A673 (cell line): ENCODE measurements around the gene USP21. TPM values are rescaled to one million over a fixed set of nuclear protein-coding genes. Genes with fewer than 3 reads are reported as not detected.

Experiments
- BruUV-seq: library from RNA; stranded (reverse); fragments of 400-500 nt; replicated peaks from 2 replicates; lab custom pipeline; 2021; lab: Mats Ljungman, UMichigan
- CTCF ChIA-PET: fragments of 300-600 bp; sonication (Branson Sonifier 250); formaldehyde crosslinking; loops from one replicate; lab custom pipeline; 2022; ENCODE audit warnings: antibody characterized with exemption; lab: Charles Lee
- POLR2A ChIA-PET: fragments of 300-600 bp; sonication (Branson Sonifier 250); formaldehyde crosslinking; loops from one replicate; lab custom pipeline; 2022; ENCODE audit warnings: antibody characterized with exemption; ENCODE audit not compliant: low non-redundant PET; lab: Charles Lee
- DNase-seq: peaks from one replicate; pipeline ENCODE4 v3.0.0-alpha.2; 2015; ENCODE audit warnings: low spot score
- H3K27ac ChIP-seq: fragments of 200-600 bp; sonication (generic); 2 replicates; pipeline ENCODE4 v1.5.1; 2016; ENCODE audit warnings: mixed run types, low read depth, mild to moderate bottlenecking, mixed read lengths, antibody characterized with exemption, low read length; ENCODE audit not compliant: poor library complexity, severe bottlenecking
- H3K27me3 ChIP-seq: fragments of 200-600 bp; sonication (generic); replicated peaks from 2 replicates; pipeline ENCODE4 v1.6.1; 2017; ENCODE audit warnings: mixed run types, low read depth, mild to moderate bottlenecking, mixed read lengths, antibody characterized with exemption, low read length; ENCODE audit not compliant: insufficient read depth, poor library complexity
- H3K36me3 ChIP-seq: fragments of 200-600 bp; sonication (generic); 2 replicates; pipeline ENCODE4 v1.6.1; 2016; ENCODE audit warnings: mixed run types, mild to moderate bottlenecking, mixed read lengths, antibody characterized with exemption, low read length; ENCODE audit not compliant: insufficient read depth, poor library complexity, severe bottlenecking
- H3K4me1 ChIP-seq: fragments of 200-600 bp; sonication (generic); 2 replicates; pipeline ENCODE4 v1.6.1; 2017; ENCODE audit warnings: mixed run types, mild to moderate bottlenecking, mixed read lengths, antibody characterized with exemption, low read length; ENCODE audit not compliant: insufficient read depth, poor library complexity, severe bottlenecking
- H3K4me3 ChIP-seq: fragments of 200-600 bp; sonication (generic); 2 replicates; pipeline ENCODE4 v1.5.1; 2016; ENCODE audit warnings: low read depth, mixed run types, mild to moderate bottlenecking, mixed read lengths, low read length; ENCODE audit not compliant: poor library complexity, severe bottlenecking
- H3K9me3 ChIP-seq: fragments of 200-600 bp; sonication (generic); 2 replicates; pipeline ENCODE4 v1.6.1; 2016; ENCODE audit warnings: mixed run types, low read depth, mild to moderate bottlenecking, mixed read lengths, antibody characterized with exemption, low read length; ENCODE audit not compliant: poor library complexity, severe bottlenecking
- CTCF ChIP-seq: fragments of 300-800, 200-600 bp; sonication (generic); conservative IDR thresholded peaks from 2 replicates; pipeline ENCODE4 v1.5.1; 2017; ENCODE audit warnings: low read depth, mild to moderate bottlenecking, antibody characterized with exemption, low read length, moderate library complexity, mixed read lengths
- EZH2 ChIP-seq: fragments of 200-600 bp; sonication (generic); IDR thresholded peaks from 2 replicates; pipeline ENCODE4 v1.6.1; 2017; ENCODE audit warnings: borderline replicate concordance, low read depth, mild to moderate bottlenecking, mixed read lengths, antibody characterized with exemption, low read length; ENCODE audit not compliant: poor library complexity, severe bottlenecking
- intact Hi-C: fragments of 100-400 bp; cut with micrococcal nuclease; formaldehyde crosslinking; loops from one replicate; pipeline ENCODE4 v1.10.0; 2022; ENCODE audit not compliant: unreplicated experiment
- total RNA-seq: library from RNA; stranded (reverse); gene quantifications from 2 replicates; pipeline ENCODE4 v1.2.3, GENCODE V29; 2021

USP21 gene
- total RNA-seq, 1 experiment from 2014 or later = 46.2 TPM

- POLR2A ChIA-PET = no interaction called here
- H3K36me3 ChIP-seq = no peaks in the 10 kb centered on the region
- CTCF ChIA-PET = no interaction called here
Observed at GRCh38 chr1:161138431-161138830, 20.9 kb upstream of the USP21 start.

GRCh38 chr1:161139766-161140165, 19.5 kb upstream of the USP21 start:
- intact Hi-C loops = loop anchor here (2.0 to 5.0 kb wide), 2 partner anchors 143 to 412 kb away; no protein-coding TSS in a partner anchor
- no peak overlapping the region for H3K27ac ChIP-seq
- no peaks in the 10 kb centered on the region for H3K36me3 ChIP-seq
- peak; percentile 67 for TF ChIP-seq CTCF
- no peak for TF ChIP-seq EZH2
- H3K4me1 ChIP-seq = no peaks in the 10 kb centered on the region
- POLR2A ChIA-PET = no interaction called here
- BruUV-seq = no TSS peak
- H3K27me3 ChIP-seq = no peaks in the 10 kb centered on the region
- CTCF ChIA-PET = interaction anchor here (0.8 kb wide), 1 partner anchor 42 kb away, joined by 3 read pairs; the partner anchor contains the start of gene KLHDC9
- H3K9me3 ChIP-seq = no peaks in the 10 kb centered on the region
- DNase-seq = peak; percentile 69
- H3K4me3 ChIP-seq = no peak overlapping the region

More at GRCh38 chr1:161138431-161138830, 20.9 kb upstream of the USP21 start:
- no TSS peak for BruUV-seq
- Histone ChIP-seq H3K4me3 (no peak overlapping the region), H3K27me3 (no peaks in the 10 kb centered on the region), H3K4me1 (peaks cover 4% of the 10 kb centered on the region), H3K27ac (no peak overlapping the region), H3K9me3 (no peaks in the 10 kb centered on the region)
- intact Hi-C loops = loop anchor here (2.0 kb wide), 1 partner anchor 142 kb away; no protein-coding TSS in a partner anchor
- TF ChIP-seq EZH2 (no peak), CTCF (no peak)
- no peak for DNase-seq

- Histone ChIP-seq H3K27ac (no peak overlapping the region), H3K9me3 (no peaks in the 10 kb centered on the region), H3K4me3 (no peak overlapping the region), H3K4me1 (no peaks in the 10 kb centered on the region), H3K36me3 (no peaks in the 10 kb centered on the region), H3K27me3 (no peaks in the 10 kb centered on the region)
- ChIA-PET POLR2A (no interaction called here), CTCF (interaction anchor here (0.6 kb wide), 1 partner anchor 166 kb away, joined by 3 read pairs; no protein-coding TSS in a partner anchor)
- intact Hi-C loops = loop anchor here (5.0 kb wide), 1 partner anchor 414 kb away; no protein-coding TSS in a partner anchor
- no peak for TF ChIP-seq EZH2
- no peak for DNase-seq
- BruUV-seq = no TSS peak
Observed at GRCh38 chr1:161140755-161141400, 18.4 kb upstream of the USP21 start.

DNA sequence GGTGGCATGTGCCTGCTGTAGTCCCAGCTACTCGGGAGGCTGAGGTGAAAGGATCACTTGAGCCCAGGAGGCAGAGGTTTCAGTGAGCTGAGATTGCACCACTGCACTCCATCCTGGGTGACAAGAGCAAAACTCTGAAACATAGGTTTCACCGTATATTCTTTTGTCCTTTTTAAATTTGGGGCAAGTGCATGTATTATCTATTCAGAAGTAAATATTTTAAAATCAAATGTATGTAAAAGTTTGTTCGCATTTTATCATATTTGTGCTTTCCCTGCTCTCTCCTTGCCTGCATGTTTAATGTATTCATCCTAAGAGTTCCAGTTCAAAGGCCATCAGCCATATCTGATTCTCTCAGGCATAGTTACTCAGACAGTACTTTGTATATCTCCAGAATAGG, 13.5 kb upstream of the USP21 start:
- TF ChIP-seq CTCF (no peak), EZH2 (no peak)
- H3K4me1 ChIP-seq = no peaks in the 10 kb centered on the region
- no TSS peak for BruUV-seq
- H3K4me3 ChIP-seq = no peak overlapping the region
- intact Hi-C loops = no loop called here
- H3K27ac ChIP-seq = no peak overlapping the region
- POLR2A ChIA-PET = no interaction called here
- CTCF ChIA-PET = no interaction called here
- H3K9me3 ChIP-seq = no peaks in the 10 kb centered on the region
- no peak for DNase-seq
- H3K36me3 ChIP-seq = no peaks in the 10 kb centered on the region
- no peaks in the 10 kb centered on the region for H3K27me3 ChIP-seq
